ENCODE data around the gene B3GAT1.

Gene B3GAT1

GRCh38 chr11:134389464-134390180 lies 22.4 kb downstream of the B3GAT1 start:
- DNase-seq = no peak

- no peak for DNase-seq
Observed at GRCh38 chr11:134388590-134388989, 23.5 kb downstream of the B3GAT1 start.

GRCh38 chr11:134387501-134387900 lies 24.5 kb downstream of the B3GAT1 start:
- no peak for DNase-seq

- no peak for DNase-seq
Observed at GRCh38 chr11:134386945-134387344, 25.1 kb downstream of the B3GAT1 start.

GRCh38 chr11:134385774-134386565 lies 26.1 kb downstream of the B3GAT1 start:
- no peak for DNase-seq

- DNase-seq = no peak
Observed at GRCh38 chr11:134385171-134385570, 26.9 kb downstream of the B3GAT1 start.

- no peak for DNase-seq
Observed at GRCh38 chr11:134384406-134384805, 27.6 kb downstream of the B3GAT1 start.

GRCh38 chr11:134383576-134384221 lies 28.3 kb downstream of the B3GAT1 start:
- no peak for DNase-seq

GRCh38 chr11:134382830-134383229 lies 29.2 kb downstream of the B3GAT1 start:
- no peak for DNase-seq

- DNase-seq = no peak
Observed at GRCh38 chr11:134382257-134382656, 29.8 kb downstream of the B3GAT1 start.

GRCh38 chr11:134380785-134381184 lies 31.3 kb downstream of the B3GAT1 start:
- no peak for DNase-seq

- DNase-seq = no peak
Observed at GRCh38 chr11:134380229-134380628, 31.8 kb downstream of the B3GAT1 start.

GRCh38 chr11:134379241-134379640 lies 32.8 kb downstream of the B3GAT1 start:
- no peak for DNase-seq

- no peak for DNase-seq
Observed at GRCh38 chr11:134377876-134378275, 34.2 kb downstream of the B3GAT1 start.

- DNase-seq = no peak
Observed at GRCh38 chr11:134376150-134376921, 35.7 kb downstream of the B3GAT1 start.

GRCh38 chr11:134374891-134375550 lies 37.0 kb downstream of the B3GAT1 start:
- DNase-seq = no peak

- DNase-seq = no peak
Observed at GRCh38 chr11:134374171-134374570, 37.9 kb downstream of the B3GAT1 start.

- no peak for DNase-seq
Observed at GRCh38 chr11:134373591-134374052, 38.4 kb downstream of the B3GAT1 start.

- no peak for DNase-seq
Observed at GRCh38 chr11:134372961-134373360, 39.1 kb downstream of the B3GAT1 start.

- DNase-seq = no peak
Observed at GRCh38 chr11:134372536-134372935, 39.5 kb downstream of the B3GAT1 start.

GRCh38 chr11:134371436-134372185 lies 40.4 kb downstream of the B3GAT1 start:
- DNase-seq = no peak

Data from EL (cell line).